Prostate gland (tissue), 2 donors: ENCODE results near the gene ADK. TPM values are rescaled to one million over a fixed set of nuclear protein-coding genes. Genes with fewer than 3 reads are reported as not detected.

Experiments used
- DNase-seq: peaks from one replicate; pipeline ENCODE4 v3.0.0-alpha.2; 2019; ENCODE audit warnings: low spot score
- H3K27ac ChIP-seq, 2 donors: fragments of 200-600 bp; sonication (generic); 2 replicates each; pipeline ENCODE4 v1.5.1; 2017 to 2019
- H3K27me3 ChIP-seq: fragments of 200-600 bp; sonication (generic); replicated peaks from 2 replicates; pipeline ENCODE4 v1.5.1; 2019; ENCODE audit not compliant: insufficient read depth
- H3K36me3 ChIP-seq, 2 donors: fragments of 200-600 bp; sonication (generic); 1 replicate in 1 of 2; 2 replicates in 1 of 2; pipeline versions ENCODE4 v1.5.1 to v1.8.1; 2017 to 2019
- H3K4me1 ChIP-seq: fragments of 200-600 bp; sonication (generic); replicated peaks from 2 replicates; pipeline ENCODE4 v1.5.1; 2019
- H3K4me3 ChIP-seq, 2 donors: fragments of 200-600 bp; sonication (generic); 2 replicates each; pipeline ENCODE4 v1.5.1; 2017 to 2019
- H3K9me3 ChIP-seq: fragments of 200-600 bp; sonication (generic); 2 replicates; pipeline ENCODE4 v1.5.1; 2017
- CTCF ChIP-seq, 4 experiments: fragments of 200-600 bp in 2 of 4; fragments of 450-650 bp in 2 of 4; sonication (generic) in 2 of 4; IDR thresholded peaks; 1 replicate in 3 of 4; 2 replicates in 1 of 4; pipeline ENCODE4 v1.5.1; 2016 to 2019; ENCODE audit warnings: antibody characterized with exemption in 4 of 4, mild to moderate bottlenecking in 2 of 4, moderate library complexity in 2 of 4
- POLR2A ChIP-seq: fragments of 450-650 bp; IDR thresholded peaks from one replicate; pipeline ENCODE4 v1.6.1; 2016; ENCODE audit warnings: antibody characterized with exemption, mild to moderate bottlenecking
- POLR2AphosphoS5 ChIP-seq: sonication (generic); formaldehyde crosslinking; IDR thresholded peaks from one replicate; pipeline ENCODE4 v1.6.1; 2017; ENCODE audit warnings: antibody characterized with exemption
- WGBS: methylation state at CpG from one replicate; pipeline ENCODE4 v1.1.5; 2018; 5-methylcytosine and 5-hydroxymethylcytosine counted together
- intact Hi-C: fragments of 100-400 bp; cut with DNase I; formaldehyde crosslinking; loops from one replicate; pipeline ENCODE4 v1.14.2; 2022
- total RNA-seq, 2 donors: library from RNA; depleted of rRNA; stranded (reverse); fragments of >200 nt; gene quantifications; one replicate each; pipeline ENCODE4 v1.1.0, GENCODE V29; 2016

ADK gene
- total RNA-seq, 2 donors from 2014 or later = 34.1 to 42.5 TPM

GRCh38 chr10:74641659-74642058 is 490.6 kb downstream of the ADK start:
- intact Hi-C loops = no loop called here
- no peaks in the 10 kb centered on the region for H3K4me1 ChIP-seq
- 92% methylated on average over 1 of the region's 1 CpG for WGBS
- H3K4me3 ChIP-seq = no peak overlapping the region
- TF ChIP-seq CTCF (IDR thresholded peaks at IDR 0.05) (no peak), POLR2AphosphoS5 (no peak), POLR2A (no peak)
- H3K27ac ChIP-seq = no peak overlapping the region
- DNase-seq = no peak
- no peaks in the 10 kb centered on the region for H3K9me3 ChIP-seq
- no peaks in the 10 kb centered on the region for H3K27me3 ChIP-seq
- no peaks in the 10 kb centered on the region for H3K36me3 ChIP-seq

- 97% methylated on average over 1 of the region's 1 CpG for WGBS
- TF ChIP-seq POLR2A (no peak), CTCF (IDR thresholded peaks at IDR 0.05) (no peak), POLR2AphosphoS5 (no peak)
- Histone ChIP-seq H3K4me3 (no peak overlapping the region), H3K27me3 (no peaks in the 10 kb centered on the region), H3K9me3 (no peaks in the 10 kb centered on the region), H3K36me3 (no peaks in the 10 kb centered on the region), H3K4me1 (no peaks in the 10 kb centered on the region), H3K27ac (no peak overlapping the region)
- DNase-seq = no peak
- intact Hi-C loops = no loop called here
Observed at GRCh38 chr10:74642901-74643595, 492.0 kb downstream of the ADK start.

GRCh38 chr10:74643596-74643975 is 492.6 kb downstream of the ADK start:
- no peaks in the 10 kb centered on the region for H3K4me1 ChIP-seq
- H3K27ac ChIP-seq = no peak overlapping the region
- TF ChIP-seq POLR2A (no peak), CTCF (IDR thresholded peaks at IDR 0.05) (no peak), POLR2AphosphoS5 (no peak)
- DNase-seq = no peak
- H3K27me3 ChIP-seq = no peaks in the 10 kb centered on the region
- no peaks in the 10 kb centered on the region for H3K36me3 ChIP-seq
- no peak overlapping the region for H3K4me3 ChIP-seq
- no peaks in the 10 kb centered on the region for H3K9me3 ChIP-seq
- intact Hi-C loops = no loop called here

GRCh38 chr10:74644738-74645137 is 493.7 kb downstream of the ADK start:
- H3K27me3 ChIP-seq = no peaks in the 10 kb centered on the region

More at GRCh38 chr10:74644738-74645137, 493.7 kb downstream of the ADK start:
- intact Hi-C loops = no loop called here
- Histone ChIP-seq H3K36me3 (no peaks in the 10 kb centered on the region), H3K4me3 (no peak overlapping the region), H3K9me3 (no peaks in the 10 kb centered on the region), H3K4me1 (no peaks in the 10 kb centered on the region), H3K27ac (no peak overlapping the region)
- DNase-seq = no peak
- TF ChIP-seq POLR2A (no peak), CTCF (IDR thresholded peaks at IDR 0.05) (no peak), POLR2AphosphoS5 (no peak)
- WGBS = 95% methylated on average over 2 of the region's 2 CpGs
